GM21390 (cell line): ENCODE results near the gene ME3.

Experiments used
- ATAC-seq: cut with Tn5 transposase; IDR thresholded peaks from one replicate; pipeline ENCODE4 v1.9.1; 2021; ENCODE audit not compliant: unreplicated experiment

Gene ME3

DNA sequence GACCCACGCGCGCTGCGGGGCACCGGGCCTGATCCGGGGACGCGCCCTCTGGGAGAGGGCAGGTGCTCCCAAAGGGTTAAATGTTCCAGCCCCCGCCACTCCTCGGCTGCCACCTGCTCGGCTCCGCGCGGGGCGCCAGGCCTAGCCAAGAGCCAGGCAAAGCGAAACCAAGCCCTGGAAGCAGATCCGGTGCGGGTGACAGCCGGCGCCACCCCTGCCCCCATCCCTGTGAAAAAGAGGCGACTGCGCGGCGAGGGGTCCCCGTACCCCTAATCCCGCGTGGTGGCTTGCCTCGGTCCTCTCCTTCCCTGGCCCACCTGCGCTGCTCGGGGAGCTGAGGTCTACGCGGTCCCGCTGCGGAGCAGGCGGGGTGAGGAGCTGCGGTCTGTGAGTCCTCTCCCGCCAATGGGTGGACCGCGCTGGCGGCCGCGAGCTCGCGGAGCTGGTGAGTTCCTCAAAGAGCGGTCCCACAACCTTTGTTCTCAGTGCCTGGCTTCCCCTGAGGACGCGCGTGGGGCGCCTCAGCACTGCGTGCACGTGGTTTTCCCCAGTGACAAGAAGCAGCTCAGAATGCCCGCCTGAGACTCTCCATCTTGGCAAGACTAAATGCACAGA lies at the start of gene ME3:
ME3 (minus strand) TSS at position 610 of the 615 bp plus-strand sequence.
- peak; percentile 60 for ATAC-seq

DNA sequence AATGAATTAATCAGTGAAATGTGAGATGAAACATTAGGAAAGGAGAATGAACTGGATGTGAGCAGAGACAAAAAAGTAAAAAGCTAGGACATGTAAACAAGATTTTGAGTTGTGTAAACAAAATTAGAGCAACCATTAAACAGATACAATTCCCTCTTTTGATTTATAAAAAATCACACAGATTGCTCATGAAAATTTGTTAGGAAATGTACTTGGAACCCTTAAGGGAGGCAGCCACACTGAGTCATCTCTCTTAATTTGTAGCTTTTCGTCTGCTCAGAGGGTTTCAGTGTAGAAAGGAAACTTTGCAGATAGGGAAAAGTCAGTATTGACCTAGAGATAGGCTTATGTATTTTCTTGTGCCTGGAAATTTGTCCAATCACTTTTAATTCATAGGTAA lies 49.6 kb upstream of the ME3 start:
- no peak for ATAC-seq

DNA sequence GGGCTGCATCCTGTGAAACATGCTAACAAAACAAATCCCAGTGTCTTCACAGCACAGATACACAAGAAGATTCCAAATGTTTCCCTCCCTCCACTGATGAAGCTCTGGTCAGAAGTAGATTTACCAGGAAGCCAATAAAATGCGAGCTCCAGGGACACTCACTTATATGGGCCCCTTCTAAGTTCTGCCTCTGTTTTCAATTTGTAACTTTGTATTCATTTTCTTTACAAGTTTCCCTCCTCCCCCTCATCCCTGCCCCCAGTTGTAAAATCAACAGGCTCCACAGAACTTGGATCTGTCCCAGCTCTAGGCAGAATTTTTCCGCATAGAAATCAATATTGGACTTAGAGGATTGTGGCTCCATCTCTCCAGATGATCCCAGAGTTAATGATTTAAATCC lies 48.1 kb upstream of the ME3 start:
- ATAC-seq: no peak

DNA sequence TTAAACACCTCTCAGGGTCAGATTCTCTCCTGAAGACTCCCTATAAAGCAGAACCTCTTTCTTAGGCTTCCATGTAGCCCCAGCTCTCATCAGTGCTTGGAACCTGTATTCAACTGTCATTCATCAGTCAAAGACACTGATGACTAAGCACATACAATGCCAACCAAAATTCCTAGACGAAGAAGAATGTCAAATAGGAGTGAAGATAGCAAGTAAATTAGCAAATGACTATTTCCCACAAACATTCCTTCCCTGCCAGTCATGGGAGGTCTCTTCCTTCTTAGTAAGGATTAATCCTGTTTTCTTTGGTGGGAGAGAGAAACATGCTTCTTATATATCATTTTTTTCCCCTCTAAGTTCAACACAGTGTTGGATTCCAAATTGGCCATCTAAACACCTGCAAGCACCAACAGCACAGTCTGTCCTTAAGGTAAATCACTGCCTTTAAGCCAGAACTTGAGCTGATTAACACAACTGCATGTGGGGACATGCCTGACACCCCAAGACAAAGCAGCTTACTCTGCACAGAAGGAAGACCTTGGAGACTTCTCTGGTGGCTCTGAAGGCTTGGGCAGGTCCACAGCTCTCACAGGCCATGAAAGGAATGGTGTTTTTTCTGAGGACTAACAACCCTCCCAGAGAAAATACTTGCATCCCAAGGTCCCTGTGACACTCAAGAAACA lies 47.5 kb upstream of the ME3 start:
- ATAC-seq: no peak

DNA sequence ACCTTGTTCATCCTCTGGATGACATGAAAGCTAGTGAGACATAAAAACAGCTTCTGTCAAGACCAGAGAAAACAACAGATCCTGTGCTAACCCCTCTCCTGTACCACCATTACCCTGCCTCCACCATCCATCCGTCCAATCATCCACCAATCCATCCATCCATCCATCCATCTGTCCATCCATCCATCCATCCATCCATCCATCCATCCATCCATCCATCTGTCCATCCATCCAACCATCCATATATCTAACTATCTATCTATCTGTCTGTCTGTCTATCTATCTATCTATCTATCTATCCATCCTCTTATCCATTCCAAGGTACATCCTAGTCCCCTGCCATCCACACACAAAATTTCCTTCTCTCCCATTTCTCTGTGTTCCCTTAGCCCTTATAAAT lies 46.6 kb upstream of the ME3 start:
- ATAC-seq: no peak

DNA sequence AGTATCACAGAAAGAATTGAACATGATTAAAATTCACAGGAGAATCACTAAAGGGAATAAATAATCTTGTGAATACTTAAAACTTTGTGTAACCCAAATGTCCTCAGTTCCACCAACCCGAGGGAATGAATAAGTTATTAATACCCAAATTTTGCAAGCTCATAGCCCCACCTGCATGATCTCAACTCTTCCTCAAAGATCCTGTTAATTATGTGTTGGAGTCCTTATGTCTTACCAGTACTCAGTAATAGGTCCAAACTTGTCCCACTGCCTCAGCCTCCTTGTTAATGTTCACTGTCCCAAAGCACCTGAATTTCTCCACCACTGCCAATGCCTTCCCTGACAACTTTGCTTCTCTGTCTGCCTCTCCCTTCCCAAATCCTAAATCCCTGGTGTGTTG lies 46.1 kb upstream of the ME3 start:
- no peak for ATAC-seq

DNA sequence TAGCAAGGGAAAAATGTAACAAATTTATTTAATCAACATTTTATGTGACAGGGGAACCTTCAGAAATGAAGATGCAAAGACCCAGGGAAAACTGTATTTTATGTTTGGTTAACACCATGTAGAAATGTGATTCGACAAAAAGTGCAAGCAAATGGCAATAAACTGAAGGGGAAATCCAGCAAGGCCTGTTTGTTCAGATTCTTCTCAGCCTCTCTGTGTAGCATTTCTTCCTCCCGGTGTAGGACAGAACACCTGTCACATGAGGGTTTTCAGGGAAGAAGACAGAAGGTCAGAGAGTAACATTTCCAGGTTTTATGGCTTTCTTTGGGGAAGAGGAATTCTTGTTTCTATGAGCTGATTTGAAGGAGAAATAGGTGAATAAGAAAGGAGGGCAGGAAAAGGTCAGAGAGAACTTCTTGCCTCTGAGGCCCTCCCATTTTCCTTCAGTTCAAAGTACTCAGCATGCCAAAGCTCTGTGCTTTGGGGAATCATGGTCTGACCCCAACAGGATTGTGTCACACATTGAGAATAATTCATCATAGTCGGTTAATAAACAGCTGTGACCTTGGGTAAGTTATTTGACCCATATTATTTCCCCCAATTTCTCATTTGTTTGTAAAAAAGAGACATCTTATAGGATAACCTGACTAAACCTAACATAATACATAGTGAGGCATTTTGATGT lies 45.5 kb upstream of the ME3 start:
- ATAC-seq: no peak

DNA sequence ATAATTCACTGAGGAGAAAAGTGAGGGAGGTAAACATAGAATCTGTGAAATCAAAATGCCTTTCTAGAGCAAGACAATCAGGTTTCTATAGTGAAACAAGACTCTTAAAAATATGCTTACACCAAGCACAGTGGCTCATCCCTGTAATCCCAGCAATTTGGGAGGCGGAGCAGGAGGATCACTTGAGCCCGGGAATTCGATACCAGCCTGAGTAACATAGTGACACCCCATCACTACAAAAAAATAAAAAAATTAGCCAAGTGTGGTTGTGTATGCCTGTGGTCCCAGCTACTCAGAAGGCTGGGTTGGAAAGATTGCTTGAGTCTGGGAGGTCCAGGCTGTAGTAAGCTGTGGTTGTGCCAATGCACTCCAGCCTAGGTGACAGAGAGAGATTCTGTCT lies 43.2 kb upstream of the ME3 start:
- ATAC-seq: no peak

DNA sequence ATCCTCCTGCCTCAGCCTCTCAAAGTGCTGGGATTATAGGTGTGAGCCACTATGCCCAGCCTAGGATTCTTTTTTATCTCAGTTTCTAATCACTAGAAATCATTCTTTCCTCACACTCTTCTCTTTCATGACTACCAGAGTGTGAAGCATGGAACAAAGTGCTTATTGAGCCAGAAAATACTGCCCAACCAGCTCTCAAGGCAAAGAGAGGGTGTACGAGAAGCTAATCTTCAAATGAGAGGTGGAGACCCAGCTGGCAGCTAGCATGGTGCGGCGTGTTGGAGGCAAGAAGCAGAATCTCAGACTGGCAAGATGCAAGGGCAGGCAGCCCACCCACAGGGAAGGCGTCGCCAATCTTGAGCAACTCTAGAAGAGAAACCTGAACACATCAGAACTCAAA lies 41.1 kb upstream of the ME3 start:
- ATAC-seq: no peak

DNA sequence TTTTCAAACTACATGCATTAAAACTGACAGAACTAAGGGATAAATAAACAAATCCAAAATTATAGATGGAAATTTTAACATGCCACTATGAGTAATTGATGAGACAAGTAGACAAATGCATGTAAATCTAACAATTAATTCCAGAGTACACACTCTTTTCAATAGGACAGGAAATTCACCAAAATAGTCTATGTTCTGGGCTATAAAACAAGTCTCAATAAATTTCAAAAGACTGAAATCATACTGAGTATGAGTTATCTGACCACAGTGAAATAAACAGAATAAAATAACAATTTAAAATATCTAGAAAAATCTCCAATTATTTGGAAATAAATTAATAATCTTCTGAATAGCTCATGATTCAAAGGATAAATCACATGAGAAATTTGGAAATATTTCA lies 38.5 kb upstream of the ME3 start:
- ATAC-seq: no peak

DNA sequence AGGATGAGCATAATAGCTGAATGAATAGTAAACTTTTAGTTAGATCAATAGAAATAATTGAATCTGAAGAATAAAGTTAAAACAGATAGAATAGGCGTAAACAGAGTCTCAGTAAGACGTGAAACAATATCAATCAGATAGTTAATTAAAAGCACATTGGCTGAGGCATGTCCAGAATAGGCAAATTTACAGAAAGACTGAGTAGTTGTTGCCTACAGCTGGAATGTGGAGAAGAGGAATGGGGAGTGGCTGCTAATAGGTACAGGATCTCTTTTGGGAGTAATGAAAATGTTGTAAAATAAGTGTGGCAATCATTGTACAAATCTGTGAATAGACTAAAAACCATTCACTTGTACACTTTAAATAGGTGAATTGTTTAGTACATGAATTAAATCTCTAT lies 36.3 kb upstream of the ME3 start:
- ATAC-seq: no peak

DNA sequence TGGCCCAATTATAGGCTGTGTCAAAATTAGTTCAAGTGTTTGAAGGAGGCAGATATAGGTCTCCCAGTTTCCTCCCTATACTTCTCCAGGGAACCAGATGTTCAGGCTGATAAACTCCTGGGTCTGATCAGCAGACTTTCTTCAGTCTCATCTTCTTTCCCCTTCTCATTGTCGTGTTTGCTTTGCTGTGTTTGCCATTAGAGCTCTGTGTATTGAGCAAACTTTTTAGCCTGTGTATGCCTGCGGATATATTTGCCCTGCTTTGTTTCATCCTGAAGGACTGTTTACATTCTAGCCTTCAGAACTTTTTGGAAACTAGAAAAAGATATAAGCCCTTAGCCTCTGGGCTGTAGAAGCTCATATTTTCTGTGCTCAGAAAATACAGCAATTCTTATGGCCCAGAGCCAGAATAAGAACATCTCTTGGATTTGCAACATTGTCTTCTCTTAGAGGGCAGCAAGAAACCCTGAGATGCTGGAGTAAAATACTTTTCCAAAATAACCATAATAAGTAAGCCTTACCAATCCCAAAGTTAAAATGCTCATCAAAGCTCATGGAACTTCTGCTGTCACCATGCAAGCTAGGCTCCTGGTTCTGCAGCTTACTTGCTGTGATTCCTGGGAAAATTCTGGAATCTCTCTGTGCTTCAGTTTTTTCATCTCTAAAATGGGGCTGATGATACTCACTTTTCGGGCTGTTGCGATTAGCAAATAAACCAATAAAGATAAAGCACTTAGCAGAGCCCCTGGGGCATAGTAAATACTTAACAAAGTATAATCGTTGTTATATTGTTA lies 34.1 kb upstream of the ME3 start:
- no peak for ATAC-seq

DNA sequence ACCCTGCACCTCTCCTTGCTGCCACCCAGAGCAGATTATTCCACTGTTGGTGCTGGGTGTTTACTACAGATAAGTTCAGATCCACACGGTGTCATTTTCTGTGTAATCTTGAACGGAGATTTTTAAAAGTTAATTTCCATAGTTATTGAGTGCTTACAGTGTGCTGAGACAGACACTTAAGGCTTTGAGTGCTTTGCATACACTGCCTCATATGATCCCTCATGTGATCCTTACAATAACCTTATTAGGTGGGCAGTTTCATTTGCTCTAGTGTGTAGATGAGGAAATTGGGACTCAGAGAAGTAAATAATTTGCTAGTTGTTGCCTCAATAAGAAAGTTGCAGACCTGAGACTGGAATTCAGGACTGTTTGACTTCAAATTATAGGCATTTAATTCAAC lies 32.3 kb upstream of the ME3 start:
- no peak for ATAC-seq

DNA sequence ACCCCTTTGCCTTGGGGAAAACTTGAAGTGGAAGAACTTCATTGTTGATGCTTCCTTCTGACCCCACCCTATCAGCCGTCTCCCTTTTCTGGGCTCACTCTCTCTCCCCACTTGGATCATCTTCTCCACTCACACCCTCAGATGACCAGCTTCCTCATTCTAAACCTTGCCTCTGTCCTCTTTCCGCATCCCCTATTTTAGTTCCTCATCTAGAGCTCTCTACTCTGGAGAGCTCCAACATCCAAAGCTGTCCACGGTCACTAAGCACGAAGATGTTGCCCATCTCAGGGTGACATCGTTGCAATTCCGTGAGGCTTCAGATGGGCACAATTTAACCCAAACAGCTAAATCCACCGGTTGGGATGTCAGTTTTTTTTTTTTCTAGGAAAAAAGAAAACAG lies 31.6 kb upstream of the ME3 start:
- ATAC-seq: no peak

DNA sequence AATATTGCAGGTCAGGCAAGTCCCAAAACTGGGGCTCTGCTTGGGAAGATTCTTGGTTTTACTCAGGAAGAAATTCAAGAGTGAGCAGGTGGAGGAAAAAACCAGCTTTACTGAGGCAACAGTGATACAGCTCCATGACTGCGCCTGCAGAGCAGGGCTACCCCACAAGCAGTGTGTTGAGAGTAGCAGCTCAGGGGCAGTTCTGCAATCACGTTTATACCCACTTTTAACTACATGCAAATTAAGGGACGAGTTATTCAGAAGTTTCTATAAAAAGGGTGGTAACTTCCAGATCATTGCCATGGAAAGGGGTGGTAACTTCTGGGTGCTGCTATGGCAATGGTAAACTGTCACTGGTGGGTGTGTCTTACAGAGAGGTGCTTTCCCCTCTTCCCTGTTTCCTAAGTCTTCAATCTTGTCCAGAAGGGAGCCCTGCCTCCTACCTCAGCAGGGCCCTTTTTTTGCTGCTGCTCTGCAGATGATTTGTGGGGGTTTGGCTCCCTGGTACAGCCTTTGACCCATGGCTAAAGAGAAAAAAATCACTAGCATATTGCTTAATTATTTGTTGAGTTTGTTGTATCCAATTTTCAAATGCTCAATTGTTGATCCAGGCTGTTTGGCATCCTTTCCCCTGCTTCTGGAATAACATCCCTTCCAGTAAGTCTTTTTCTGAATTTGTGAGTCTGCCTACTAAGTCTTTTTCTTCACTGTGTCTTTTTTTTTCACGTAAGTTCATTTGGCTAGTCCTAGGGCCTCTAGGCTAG lies 30.0 kb upstream of the ME3 start:
- ATAC-seq: no peak

DNA sequence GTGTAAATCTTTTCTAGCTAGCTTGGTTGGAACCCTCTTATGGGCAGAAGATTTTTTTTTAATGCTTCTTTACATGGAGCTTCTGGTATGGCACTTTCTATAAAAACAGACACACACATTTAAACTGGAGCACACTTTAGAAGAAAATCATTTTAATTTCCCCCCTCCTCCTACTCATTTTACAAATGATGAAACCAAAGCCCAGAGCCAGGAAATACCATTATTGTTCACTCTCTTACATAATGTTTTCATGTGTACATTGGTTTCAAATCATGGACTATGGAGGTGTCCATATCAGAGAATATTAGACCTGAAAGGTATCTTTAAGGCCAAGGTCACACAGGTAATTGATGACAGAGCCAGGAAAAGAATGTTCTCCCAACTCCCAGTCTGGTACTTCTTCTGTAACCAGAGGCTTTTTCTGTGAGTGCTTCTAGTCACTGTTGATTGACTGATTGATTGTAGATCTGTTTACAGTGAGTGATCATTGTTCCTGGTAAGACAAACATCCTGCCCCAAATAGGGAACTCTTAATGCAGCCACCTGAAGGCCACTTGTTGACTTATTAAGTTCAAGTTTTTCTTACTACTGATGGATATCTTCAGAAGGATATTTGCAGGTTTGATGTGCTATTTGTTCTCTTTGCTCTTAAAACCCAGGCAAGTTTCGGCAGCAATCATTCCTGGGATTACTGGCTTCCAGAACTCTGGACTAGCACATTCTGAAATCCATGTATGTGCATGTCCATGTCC lies 26.8 kb upstream of the ME3 start:
- no peak for ATAC-seq

DNA sequence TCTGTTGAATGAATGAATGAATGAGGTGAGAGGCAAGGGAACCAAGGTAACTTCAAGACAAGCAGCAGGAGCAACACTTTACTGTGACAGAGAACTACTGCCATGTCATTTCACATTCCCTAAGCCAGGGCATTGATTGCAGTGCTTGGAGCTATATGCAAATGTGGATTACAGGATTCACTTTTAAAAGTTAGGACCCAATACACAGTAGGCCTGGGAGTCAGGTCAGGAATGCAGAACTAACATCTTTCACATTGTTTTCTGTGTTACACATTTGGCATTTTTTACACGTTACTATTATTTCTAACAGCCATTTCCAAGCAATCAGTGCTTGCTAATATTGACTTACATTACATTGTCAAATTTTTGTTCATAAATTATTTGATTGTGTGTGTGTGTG lies 26.2 kb upstream of the ME3 start:
- no peak for ATAC-seq

DNA sequence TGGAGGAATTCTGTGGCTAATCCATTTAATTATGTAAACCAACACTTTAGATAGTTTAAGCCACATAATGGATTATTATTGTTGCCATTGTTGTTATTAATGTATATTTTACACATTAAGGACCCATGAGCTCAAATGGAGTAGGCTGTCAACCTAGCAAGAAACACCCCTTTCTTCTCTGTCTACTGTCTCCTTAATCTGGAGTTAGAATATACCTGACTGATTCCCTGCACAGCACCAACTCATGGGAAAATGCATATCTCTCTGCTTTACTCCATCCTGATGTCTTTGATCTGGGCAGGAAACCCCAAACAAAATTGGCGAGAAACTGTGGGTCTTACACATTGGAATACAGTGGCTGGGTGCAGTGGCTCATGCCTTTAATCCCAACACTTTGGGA lies 24.0 kb upstream of the ME3 start:
- ATAC-seq: no peak

DNA sequence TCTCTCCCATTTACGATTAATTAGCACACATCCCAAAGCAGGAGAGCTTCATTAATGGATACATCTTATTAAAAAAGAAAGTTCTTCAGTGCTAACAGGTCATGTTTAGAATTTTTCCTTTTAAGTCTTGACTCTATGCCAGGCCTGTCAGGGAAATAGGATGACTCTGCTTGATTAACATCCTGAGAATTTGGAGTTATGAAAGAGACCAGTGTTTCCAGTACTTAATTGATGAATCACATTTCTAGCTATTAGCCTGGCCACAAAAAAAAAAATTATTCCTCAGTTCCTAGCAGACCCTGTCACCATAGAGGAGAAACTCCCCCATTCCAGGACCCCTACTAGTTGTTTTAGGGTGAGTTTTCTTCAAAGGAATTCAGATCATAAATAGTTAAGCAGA lies 23.6 kb upstream of the ME3 start:
- ATAC-seq: no peak

DNA sequence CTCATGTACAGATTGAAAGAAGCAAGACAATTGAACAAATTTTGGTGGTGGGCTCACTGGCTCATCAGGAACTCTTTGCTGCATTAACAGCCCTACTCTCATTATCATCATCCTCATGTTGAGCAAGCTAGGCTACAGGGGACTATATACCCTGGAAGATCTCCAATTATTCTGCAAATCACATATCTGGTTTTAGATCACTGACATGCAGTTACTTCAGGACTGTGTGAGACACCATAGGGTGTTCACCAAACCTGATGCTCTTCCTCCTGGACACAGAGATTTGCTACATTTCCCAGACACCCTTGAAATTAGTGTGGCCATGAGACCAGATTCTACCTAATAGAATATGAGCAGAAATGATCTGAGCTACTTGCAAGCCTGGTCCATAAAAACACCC lies 23.0 kb upstream of the ME3 start:
- ATAC-seq: no peak
